Lung (tissue), 12 donors: ENCODE measurements around the gene NENF. TPM values are rescaled to one million over a fixed set of nuclear protein-coding genes. Genes with fewer than 3 reads are reported as not detected.

ENCODE experiments used
- ATAC-seq: fragments of 200-7000 bp; cut with Tn5 transposase; one replicate; pipeline ENCODE4 v1.9.1; 2020; ENCODE audit warnings: moderate number of reproducible peaks; ENCODE audit not compliant: insufficient read depth, low FRiP score
- DNase-seq, 3 donors: peaks; one replicate each; pipeline ENCODE4 v3.0.0-alpha.2; 2013 to 2017
- H3K27ac ChIP-seq, 2 donors: one replicate each; pipeline ENCODE4 v1.5.1; 2013; ENCODE audit warnings: mild to moderate bottlenecking in 2 of 2, moderate library complexity in 2 of 2, control low read depth in 1 of 2, inconsistent platforms in 1 of 2, low read depth in 1 of 2, low read length in 1 of 2
- H3K27me3 ChIP-seq, 3 donors: one replicate each; pipeline ENCODE4 v1.5.1; 2013; ENCODE audit warnings: low read length in 2 of 3; ENCODE audit not compliant: control insufficient read depth in 3 of 3, insufficient read depth in 3 of 3
- H3K36me3 ChIP-seq, 4 donors: one replicate each; pipeline ENCODE4 v1.5.1; 2013; ENCODE audit warnings: low read length in 4 of 4, mild to moderate bottlenecking in 1 of 4, moderate library complexity in 1 of 4; ENCODE audit not compliant: control insufficient read depth in 4 of 4, insufficient read depth in 4 of 4
- H3K4me1 ChIP-seq, 5 donors: one replicate each; pipeline ENCODE4 v1.5.1; 2013; ENCODE audit warnings: low read length in 5 of 5, mild to moderate bottlenecking in 2 of 5, moderate library complexity in 1 of 5; ENCODE audit not compliant: control insufficient read depth in 5 of 5, insufficient read depth in 5 of 5
- H3K4me3 ChIP-seq: one replicate; pipeline ENCODE4 v1.5.1; 2013; ENCODE audit warnings: mild to moderate bottlenecking, control low read depth, moderate library complexity
- H3K9ac ChIP-seq, 2 donors: one replicate each; pipeline ENCODE4 v1.5.1; 2013; ENCODE audit warnings: low read length in 2 of 2, control low read depth in 1 of 2; ENCODE audit not compliant: insufficient read depth in 1 of 2
- H3K9me3 ChIP-seq, 4 donors: one replicate each; pipeline ENCODE4 v1.5.1; 2013; ENCODE audit warnings: low read length in 3 of 4, mild to moderate bottlenecking in 1 of 4, moderate library complexity in 1 of 4; ENCODE audit not compliant: control insufficient read depth in 4 of 4, insufficient read depth in 3 of 4
- WGBS, 2 donors: extraction: QIAGEN DNeasy Blood & Tissue Kit; methylation state at CpG; one replicate each; pipeline ENCODE4 v1.1.7; 2013; 5-methylcytosine and 5-hydroxymethylcytosine counted together
- polyA plus RNA-seq, 2 donors: library from polyadenylated mRNA; stranded (reverse); fragments of 200-250 nt; gene quantifications; one replicate each; pipeline ENCODE4 v1.2.1, GENCODE V29; 2013
- total RNA-seq, 2 donors: library from RNA; depleted of rRNA in 1 of 2; stranded (reverse); fragments of >200 nt in 1 of 2; gene quantifications; one replicate each; pipeline ENCODE4 v1.2.1, GENCODE V29; 2014 to 2021
- TF ChIP-seq, protein P1 (sequence below): IDR thresholded peaks from 2 replicates; pipeline ENCODE4 v1.5.1; 2012; ENCODE audit warnings: mild to moderate bottlenecking; ENCODE audit errors: control extremely low read depth, extremely low read depth
- donor health status: control.
- donor health status: control.
- donor health status: Bipolar disorder and iron deficiency.
- donor health status: healthy.
- donor health status: DM: yes; HTN: yes; CAD: no.

The NENF gene
- total and polyA plus RNA-seq, 4 donors, result 27.1 to 94.7 (median 43.5) TPM

DNA sequence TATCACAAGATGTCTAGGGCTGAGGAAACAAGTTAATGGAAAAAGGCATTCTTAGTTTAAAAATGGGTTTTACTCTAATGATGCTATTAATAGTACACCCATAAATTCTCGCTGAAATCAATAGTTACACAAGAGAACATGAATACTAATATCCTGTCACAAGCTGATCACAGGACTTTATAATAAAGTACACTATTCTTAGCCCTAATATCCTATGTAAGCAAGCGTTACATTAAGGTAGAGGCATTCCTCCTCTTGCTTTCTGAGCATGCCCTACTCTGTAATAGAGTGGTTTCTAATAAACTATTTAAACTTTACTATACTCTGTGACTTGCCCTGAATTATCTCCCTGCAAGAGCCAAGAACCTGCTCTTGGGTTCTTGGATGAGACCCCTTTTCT is 11.6 kb upstream of the NENF start:
- ATAC-seq (no peak), DNase-seq (no peak)
- Histone ChIP-seq H3K27me3 (no peaks in the 10 kb centered on the region), H3K9me3 (no peaks in the 10 kb centered on the region), H3K9ac (no peak overlapping the region), H3K4me3 (no peak overlapping the region), H3K36me3 (no peaks in the 10 kb centered on the region), H3K27ac (no peak overlapping the region), H3K4me1 (no peaks in the 10 kb centered on the region)
- 79 to 86% methylated on average over 2 of the region's 2 CpGs for WGBS, 2 donors
- TF ChIP-seq, protein P1, sequence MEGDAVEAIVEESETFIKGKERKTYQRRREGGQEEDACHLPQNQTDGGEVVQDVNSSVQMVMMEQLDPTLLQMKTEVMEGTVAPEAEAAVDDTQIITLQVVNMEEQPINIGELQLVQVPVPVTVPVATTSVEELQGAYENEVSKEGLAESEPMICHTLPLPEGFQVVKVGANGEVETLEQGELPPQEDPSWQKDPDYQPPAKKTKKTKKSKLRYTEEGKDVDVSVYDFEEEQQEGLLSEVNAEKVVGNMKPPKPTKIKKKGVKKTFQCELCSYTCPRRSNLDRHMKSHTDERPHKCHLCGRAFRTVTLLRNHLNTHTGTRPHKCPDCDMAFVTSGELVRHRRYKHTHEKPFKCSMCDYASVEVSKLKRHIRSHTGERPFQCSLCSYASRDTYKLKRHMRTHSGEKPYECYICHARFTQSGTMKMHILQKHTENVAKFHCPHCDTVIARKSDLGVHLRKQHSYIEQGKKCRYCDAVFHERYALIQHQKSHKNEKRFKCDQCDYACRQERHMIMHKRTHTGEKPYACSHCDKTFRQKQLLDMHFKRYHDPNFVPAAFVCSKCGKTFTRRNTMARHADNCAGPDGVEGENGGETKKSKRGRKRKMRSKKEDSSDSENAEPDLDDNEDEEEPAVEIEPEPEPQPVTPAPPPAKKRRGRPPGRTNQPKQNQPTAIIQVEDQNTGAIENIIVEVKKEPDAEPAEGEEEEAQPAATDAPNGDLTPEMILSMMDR, result no peak

DNA sequence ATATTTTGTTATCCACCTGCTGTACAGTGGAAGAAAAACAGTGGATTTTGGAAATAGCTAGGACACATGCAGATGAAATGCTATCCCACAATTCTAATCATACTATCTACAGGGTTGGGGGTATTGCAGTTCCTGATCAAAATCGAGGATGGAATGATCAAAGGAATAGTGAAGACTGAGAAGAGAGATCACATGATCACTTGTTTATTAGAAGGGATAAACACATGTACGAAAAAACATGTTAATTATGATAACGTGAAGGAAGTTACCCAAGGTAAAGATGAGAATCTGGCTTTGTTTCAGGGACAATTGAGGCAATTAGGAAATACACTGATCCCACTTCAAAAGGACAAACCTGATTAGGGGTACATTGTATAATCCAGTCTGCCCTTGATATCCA is 8.8 kb upstream of the NENF start:
- Histone ChIP-seq H3K27me3 (no peaks in the 10 kb centered on the region), H3K36me3 (no peaks in the 10 kb centered on the region), H3K27ac (no peak overlapping the region), H3K9ac (no peak overlapping the region), H3K9me3 (no peaks in the 10 kb centered on the region), H3K4me3 (no peak overlapping the region), H3K4me1 (no peaks in the 10 kb centered on the region)
- WGBS, 2 donors, result 72 to 79% methylated on average over 3 of the region's 3 CpGs
- DNase-seq, result no peak
- TF ChIP-seq, protein P1, result no peak
- no peak for ATAC-seq

DNA sequence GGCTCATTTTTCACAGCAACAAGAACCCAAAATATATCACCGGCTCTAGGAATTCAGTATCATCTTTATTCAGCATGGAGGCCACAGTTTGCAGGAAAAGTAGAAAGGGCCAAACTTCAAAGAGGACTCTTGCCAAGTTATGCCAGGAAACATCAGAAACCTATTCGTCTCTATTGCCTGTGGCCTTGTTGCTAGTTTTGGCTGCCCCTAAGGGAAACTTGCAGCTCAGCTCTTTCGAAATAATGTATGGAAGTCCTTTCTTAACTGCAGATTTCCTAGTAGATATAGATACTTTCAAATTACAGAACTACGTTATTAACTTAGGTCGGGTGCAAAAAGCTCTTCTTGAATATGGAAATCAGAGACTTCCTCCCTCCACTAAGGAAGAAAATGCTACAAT is 4.2 kb upstream of the NENF start:
- no peaks in the 10 kb centered on the region for H3K9me3 ChIP-seq
- TF ChIP-seq, protein P1, result no peak
- no peak overlapping the region for H3K27ac ChIP-seq
- no peak overlapping the region for H3K4me3 ChIP-seq
- WGBS, 2 donors, result 41 to 56% methylated on average over 5 of the region's 5 CpGs
- no peaks in the 10 kb centered on the region for H3K27me3 ChIP-seq
- H3K36me3 ChIP-seq, result no peaks in the 10 kb centered on the region
- ATAC-seq (no peak), DNase-seq (peak in 1 of 3 donors; percentile 17)
- peaks cover 0 to 8% (median 3%) of the 10 kb centered on the region in 5 donors for H3K4me1 ChIP-seq
- H3K9ac ChIP-seq, result no peak overlapping the region

DNA sequence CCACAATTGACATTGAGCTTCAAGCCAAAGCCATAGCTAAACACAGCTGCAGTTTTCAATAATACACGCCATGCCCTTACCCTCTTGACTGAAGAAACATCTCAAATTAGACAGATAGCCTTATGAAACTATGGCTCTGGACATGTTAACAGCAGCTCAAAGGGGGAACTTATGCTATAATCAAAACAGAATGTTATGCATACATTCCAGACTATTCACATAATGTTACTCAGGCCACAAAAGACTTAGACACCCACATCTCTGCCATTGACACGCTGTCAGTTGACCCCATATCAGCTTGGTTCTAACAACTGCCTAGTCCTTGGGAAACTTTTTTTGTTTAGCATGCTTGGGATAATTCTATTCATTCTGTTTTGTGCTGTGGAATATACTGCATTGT is 2.3 kb upstream of the NENF start:
- TF ChIP-seq, protein P1, result no peak
- no peak overlapping the region for H3K27ac ChIP-seq
- H3K4me3 ChIP-seq, result no peak overlapping the region
- H3K27me3 ChIP-seq, result no peaks in the 10 kb centered on the region
- 90 to 91% methylated on average over 2 of the region's 2 CpGs for WGBS, 2 donors
- H3K9me3 ChIP-seq, result no peaks in the 10 kb centered on the region
- H3K9ac ChIP-seq, result no peak overlapping the region
- H3K36me3 ChIP-seq, result no peaks in the 10 kb centered on the region
- DNase-seq (no peak), ATAC-seq (no peak)
- peaks cover 0 to 22% (median 3%) of the 10 kb centered on the region in 5 donors for H3K4me1 ChIP-seq
